Motor neuron (in vitro differentiated cells): Measurements from ENCODE around the gene CHRNA1. TPM values are rescaled to one million over a fixed set of nuclear protein-coding genes. Genes with fewer than 3 reads are reported as not detected.
A peak's percentile ranks its signal among the peaks of the same experiment; 100 is the strongest.

Experiments
- ATAC-seq, 8 experiments: fragments of 200-7000 bp; cut with Tn5 transposase; replicated peaks in 6 of 8; 2 replicates each; pipeline ENCODE4 v1.8.0; 2021; ENCODE audit warnings: mild to moderate bottlenecking in 8 of 8, moderate library complexity in 8 of 8
- H3K27ac ChIP-seq, 2 donors: fragments of 250-450 bp; sonication (Bioruptor Pico); 2 replicates each; pipeline ENCODE4 v1.9.0; 2021; ENCODE audit warnings: antibody characterized with exemption in 2 of 2, mild to moderate bottlenecking in 2 of 2, moderate library complexity in 1 of 2
- H3K4me1 ChIP-seq, 2 donors: fragments of 250-450 bp; sonication (Bioruptor Pico); replicated peaks in 1 of 2; 2 replicates each; pipeline ENCODE4 v1.6.1; 2021; ENCODE audit warnings: antibody characterized with exemption in 2 of 2, mild to moderate bottlenecking in 2 of 2, moderate library complexity in 1 of 2
- H3K4me3 ChIP-seq, 5 donors: fragments of 250-450 bp; sonication (Bioruptor Pico); 2 replicates each; pipeline ENCODE4 v1.9.0; 2021; ENCODE audit warnings: antibody characterized with exemption in 5 of 5, mild to moderate bottlenecking in 5 of 5, moderate library complexity in 4 of 5
- WGBS, 10 experiments: fragments of 450-650 bp; shearing (Covaris generic); methylation state at CpG; one replicate each; pipeline ENCODE4 v1.0.0; 2022; 5-methylcytosine and 5-hydroxymethylcytosine counted together
- in situ Hi-C, 9 experiments: fragments of 400-800 bp; cut with MboI; loops; one replicate each; pipeline ENCODE4 v1.15.0; 2021; ENCODE audit warnings: low sequenced_read_pairs in 9 of 9, low pct_unique_long_range_greater_than_20kb in 2 of 9; ENCODE audit not compliant: unreplicated experiment in 9 of 9
- total RNA-seq, 8 experiments: library from RNA; unstranded; fragments of 300-600 nt; gene quantifications; 2 replicates each; pipeline versions ENCODE4 v1.2.3 to v1.2.4, GENCODE V29; 2022

CHRNA1 gene
- total RNA-seq, 8 experiments from 2014 or later, result 0.33 to 2.9 (median 0.87) TPM; not detected in 2

GRCh38 chr2:174704061-174704460, 60.2 kb downstream of the CHRNA1 start:
- ATAC-seq, result no peak

GRCh38 chr2:174703430-174703829, 60.8 kb downstream of the CHRNA1 start:
- Histone ChIP-seq H3K4me1 (no peaks in the 10 kb centered on the region), H3K4me3 (no peak overlapping the region), H3K27ac (no peak overlapping the region)
- peak in 2 of 8 experiments; percentile 36 to 85 for ATAC-seq
- WGBS, 10 experiments, result 0 to 100% (median 60%) methylated on average over 1 to 3 of the region's 3 CpGs; no CpG with 5 or more reads in 1 of the 10 experiments
- in situ Hi-C loops, result loop anchor here in 2 of 9 experiments (25.0 kb wide), 1 partner anchor 1384 kb away; the partner anchor contains the start of genes EVX2 (in 2 of the 2), HOXD12 (in 2 of the 2) and HOXD13 (in 2 of the 2)

More at GRCh38 chr2:174704061-174704460, 60.2 kb downstream of the CHRNA1 start:
- Histone ChIP-seq H3K27ac (no peak overlapping the region), H3K4me1 (no peaks in the 10 kb centered on the region), H3K4me3 (no peak overlapping the region)
- WGBS, 10 experiments, result 17 to 83% (median 78%) methylated on average over 1 to 3 of the region's 3 CpGs
- in situ Hi-C loops, result loop anchor here in 2 of 9 experiments (25.0 kb wide), 1 partner anchor 1383 kb away; the partner anchor contains the start of genes EVX2 (in 2 of the 2), HOXD12 (in 2 of the 2) and HOXD13 (in 2 of the 2)

GRCh38 chr2:174702541-174702940, 61.7 kb downstream of the CHRNA1 start:
- in situ Hi-C loops, result loop anchor here in 2 of 9 experiments (25.0 kb wide), 1 partner anchor 1385 kb away; the partner anchor contains the start of genes EVX2 (in 2 of the 2), HOXD12 (in 2 of the 2) and HOXD13 (in 2 of the 2)
- ATAC-seq, result no peak
- Histone ChIP-seq H3K27ac (no peak overlapping the region), H3K4me3 (no peak overlapping the region), H3K4me1 (no peaks in the 10 kb centered on the region)
- WGBS, 10 experiments, result 0 to 60% (median 31%) methylated on average over 1 to 3 of the region's 3 CpGs; no CpG with 5 or more reads in 3 of the 10 experiments

- H3K27ac ChIP-seq, result no peak overlapping the region
- 0 to 56% (median 42%) methylated on average over 2 to 4 of the region's 4 CpGs; no CpG with 5 or more reads in 1 of the 10 experiments for WGBS, 10 experiments
- ATAC-seq, result peak in 7 of 8 experiments; percentile 15 to 65 (median 43)
- in situ Hi-C loops, result loop anchor here in 6 of 9 experiments (25.0 kb wide), 3 partner anchors 113 to 1387 kb away; partner anchors contain the start of genes EVX2 (in 3 of the 6), HOXD12 (in 3 of the 6), HOXD13 (in 3 of the 6) and WIPF1 (in 2 of the 6)
- H3K4me1 ChIP-seq, result no peaks in the 10 kb centered on the region
- no peak overlapping the region for H3K4me3 ChIP-seq
Measured at GRCh38 chr2:174699993-174700766, 64.1 kb downstream of the CHRNA1 start.

Other genes with a start within 250 kb of the CHRNA1 start
- 10 to 100 TPM in 2 of 8 experiments, 1 to 10 TPM in 6; 3.7 to 14.3 (median 8.0) TPM for gene WIPF1, start 166.7 kb downstream of the CHRNA1 start, total RNA-seq
- 100 to 1,000 TPM in 6 of 8 experiments, 10 to 100 TPM in 2; 82.3 to 257 (median 108) TPM for gene CHN1, start 240.9 kb upstream of the CHRNA1 start, total RNA-seq